ENCODE results near the gene MCRIP1. TPM values are rescaled to one million over a fixed set of nuclear protein-coding genes. Genes with fewer than 3 reads are reported as not detected.

MCRIP1 gene
- total RNA-seq, 1 experiment from 2014 or later: 126 TPM

DNA sequence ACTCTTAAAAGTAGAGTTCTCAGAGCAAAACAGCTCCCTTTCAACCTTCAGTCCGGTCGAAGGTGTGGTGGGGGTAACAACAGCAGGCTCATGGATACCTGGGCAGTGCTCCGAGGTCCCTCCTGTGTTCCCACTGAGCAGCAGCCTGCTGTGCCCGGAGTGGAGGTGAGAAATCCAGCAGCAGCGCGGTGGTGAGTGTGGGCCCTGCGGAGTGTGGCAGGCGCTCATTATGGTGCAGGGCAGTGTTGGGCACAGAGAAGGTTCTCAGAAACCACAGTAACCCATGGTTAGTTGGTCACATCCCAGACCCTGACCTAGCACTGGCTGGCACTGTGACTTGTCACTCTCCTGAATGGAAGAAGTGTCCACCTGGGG, 32.3 kb upstream of the MCRIP1 start (continued):
- TF ChIP-seq OVOL2 (CRISPR knock-in tag; IDR thresholded peaks at IDR 0.05; ENCODE audit: borderline replicate concordance) (no peak), TP53 (CRISPR knock-in tag; IDR thresholded peaks at IDR 0.05) (no peak), ZNF317 (CRISPR knock-in tag; IDR thresholded peaks at IDR 0.05; ENCODE audit: borderline replicate concordance, low read depth) (no peak), RORB (CRISPR knock-in tag; IDR thresholded peaks at IDR 0.05) (no peak)
- TF ChIP-seq, protein P1, sequence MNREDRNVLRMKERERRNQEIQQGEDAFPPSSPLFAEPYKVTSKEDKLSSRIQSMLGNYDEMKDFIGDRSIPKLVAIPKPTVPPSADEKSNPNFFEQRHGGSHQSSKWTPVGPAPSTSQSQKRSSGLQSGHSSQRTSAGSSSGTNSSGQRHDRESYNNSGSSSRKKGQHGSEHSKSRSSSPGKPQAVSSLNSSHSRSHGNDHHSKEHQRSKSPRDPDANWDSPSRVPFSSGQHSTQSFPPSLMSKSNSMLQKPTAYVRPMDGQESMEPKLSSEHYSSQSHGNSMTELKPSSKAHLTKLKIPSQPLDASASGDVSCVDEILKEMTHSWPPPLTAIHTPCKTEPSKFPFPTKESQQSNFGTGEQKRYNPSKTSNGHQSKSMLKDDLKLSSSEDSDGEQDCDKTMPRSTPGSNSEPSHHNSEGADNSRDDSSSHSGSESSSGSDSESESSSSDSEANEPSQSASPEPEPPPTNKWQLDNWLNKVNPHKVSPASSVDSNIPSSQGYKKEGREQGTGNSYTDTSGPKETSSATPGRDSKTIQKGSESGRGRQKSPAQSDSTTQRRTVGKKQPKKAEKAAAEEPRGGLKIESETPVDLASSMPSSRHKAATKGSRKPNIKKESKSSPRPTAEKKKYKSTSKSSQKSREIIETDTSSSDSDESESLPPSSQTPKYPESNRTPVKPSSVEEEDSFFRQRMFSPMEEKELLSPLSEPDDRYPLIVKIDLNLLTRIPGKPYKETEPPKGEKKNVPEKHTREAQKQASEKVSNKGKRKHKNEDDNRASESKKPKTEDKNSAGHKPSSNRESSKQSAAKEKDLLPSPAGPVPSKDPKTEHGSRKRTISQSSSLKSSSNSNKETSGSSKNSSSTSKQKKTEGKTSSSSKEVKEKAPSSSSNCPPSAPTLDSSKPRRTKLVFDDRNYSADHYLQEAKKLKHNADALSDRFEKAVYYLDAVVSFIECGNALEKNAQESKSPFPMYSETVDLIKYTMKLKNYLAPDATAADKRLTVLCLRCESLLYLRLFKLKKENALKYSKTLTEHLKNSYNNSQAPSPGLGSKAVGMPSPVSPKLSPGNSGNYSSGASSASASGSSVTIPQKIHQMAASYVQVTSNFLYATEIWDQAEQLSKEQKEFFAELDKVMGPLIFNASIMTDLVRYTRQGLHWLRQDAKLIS (CRISPR knock-in tag; IDR thresholded peaks at IDR 0.05; ENCODE audit: borderline replicate concordance): no peak

DNA sequence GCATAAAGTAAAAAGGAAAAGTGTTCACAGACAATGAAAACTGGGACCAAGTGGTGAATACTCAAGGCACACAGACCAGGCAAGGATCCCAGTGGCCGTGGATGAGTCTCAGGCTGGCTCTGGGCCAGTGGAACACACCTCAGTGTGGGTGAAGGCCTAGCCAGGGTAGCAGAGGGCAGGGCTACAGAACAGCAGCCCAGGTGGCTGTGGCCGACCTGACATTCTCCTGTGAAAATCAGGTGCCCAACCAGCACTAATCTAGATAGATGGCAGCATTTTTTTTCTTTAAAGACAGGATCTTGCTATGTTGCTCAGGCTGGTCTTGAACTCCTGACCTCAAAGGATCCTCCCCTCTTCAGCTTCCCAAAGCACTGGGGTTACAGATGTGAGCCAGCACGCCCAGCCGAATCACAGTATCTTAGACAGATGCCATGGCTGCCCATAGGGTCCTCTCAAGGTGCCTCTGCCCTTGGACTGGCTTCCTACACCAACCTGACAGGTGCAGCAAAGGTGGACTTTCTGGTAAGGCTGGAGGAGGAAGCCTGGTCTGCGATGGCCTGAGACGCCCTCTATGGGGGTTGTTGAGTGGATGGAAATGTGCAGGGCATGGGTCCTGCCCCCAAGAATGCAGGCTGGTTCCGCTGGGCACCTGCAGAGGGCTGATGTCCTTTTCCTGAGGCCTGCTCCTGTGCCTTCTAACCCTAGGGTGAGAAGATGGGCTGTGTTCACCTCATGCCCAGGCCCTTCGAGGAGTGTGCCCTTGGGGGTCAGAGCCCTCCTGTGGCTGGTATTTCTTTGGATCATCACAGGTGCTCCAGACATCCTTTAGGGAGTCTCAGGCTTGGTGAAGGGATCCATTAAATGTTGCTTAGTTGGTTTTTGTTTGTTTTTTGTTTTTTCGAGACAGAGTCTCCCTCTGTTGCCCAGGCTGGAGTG, 31.0 kb upstream of the MCRIP1 start:
- CTCF ChIA-PET: interaction anchor here (0.9 kb wide), 1 partner anchor 42 kb away, joined by 3 read pairs; no protein-coding TSS in a partner anchor

DNA sequence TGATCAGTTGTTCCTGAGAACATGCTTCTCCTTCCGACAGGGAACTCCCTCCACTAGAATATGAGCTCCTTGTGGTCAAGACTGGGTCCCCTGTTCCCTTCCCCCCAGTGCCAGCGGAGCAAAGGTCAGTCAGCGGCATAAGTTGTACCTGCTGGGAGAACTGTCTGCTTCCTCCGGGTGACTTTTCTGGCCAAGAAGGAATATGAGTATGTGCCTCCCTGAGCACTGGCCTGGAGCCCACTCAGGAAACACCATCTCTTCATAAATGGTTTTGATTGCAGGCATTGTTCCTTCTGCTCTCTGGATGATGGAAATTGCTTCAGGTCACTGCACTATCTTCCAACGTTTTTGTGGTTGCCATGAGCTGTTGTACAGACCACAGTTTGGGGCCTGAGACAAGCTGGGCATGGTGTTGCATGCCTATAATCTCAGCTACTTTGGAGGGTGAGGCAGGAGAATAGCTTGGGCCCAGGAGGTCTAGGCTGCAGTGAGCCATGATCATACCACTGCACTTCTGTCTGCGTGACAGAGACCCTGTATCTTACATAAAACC, 30.1 kb upstream of the MCRIP1 start:
- DNase-seq (ENCODE audit: low spot score) (no peak), ATAC-seq (no peak)
- peak overlapping the region; percentile 95 for H3K27ac Mint-ChIP-seq
- no peaks in the 10 kb centered on the region; the same call in 1 of the 2 replicates for H3K27me3 Mint-ChIP-seq (ENCODE audit: low read depth)
- H3K4me3 Mint-ChIP-seq: peak overlapping the region; percentile 72
- POLR2A ChIA-PET: no interaction called here
- no peaks in the 10 kb centered on the region for H3K9me3 Mint-ChIP-seq
- CTCF ChIA-PET: interaction anchor here (0.9 kb wide), 1 partner anchor 41 kb away, joined by 3 read pairs; no protein-coding TSS in a partner anchor
- H3K4me1 Mint-ChIP-seq: peaks cover 33% of the 10 kb centered on the region
- peaks cover 24% of the 10 kb centered on the region for H3K36me3 Mint-ChIP-seq
- TF ChIP-seq SMAD4 (CRISPR knock-in tag; IDR thresholded peaks at IDR 0.05): no peak
- TF ChIP-seq FOXJ3 (CRISPR knock-in tag; IDR thresholded peaks at IDR 0.05; ENCODE audit: borderline replicate concordance): no peak
- TF ChIP-seq ESRRA (CRISPR knock-in tag; IDR thresholded peaks at IDR 0.05; ENCODE audit: borderline replicate concordance): no peak
- no peak for TF ChIP-seq TP53 (CRISPR knock-in tag; IDR thresholded peaks at IDR 0.05)
- TF ChIP-seq NFE2L1 (CRISPR knock-in tag; IDR thresholded peaks at IDR 0.05): no peak
- TF ChIP-seq, protein P2, sequence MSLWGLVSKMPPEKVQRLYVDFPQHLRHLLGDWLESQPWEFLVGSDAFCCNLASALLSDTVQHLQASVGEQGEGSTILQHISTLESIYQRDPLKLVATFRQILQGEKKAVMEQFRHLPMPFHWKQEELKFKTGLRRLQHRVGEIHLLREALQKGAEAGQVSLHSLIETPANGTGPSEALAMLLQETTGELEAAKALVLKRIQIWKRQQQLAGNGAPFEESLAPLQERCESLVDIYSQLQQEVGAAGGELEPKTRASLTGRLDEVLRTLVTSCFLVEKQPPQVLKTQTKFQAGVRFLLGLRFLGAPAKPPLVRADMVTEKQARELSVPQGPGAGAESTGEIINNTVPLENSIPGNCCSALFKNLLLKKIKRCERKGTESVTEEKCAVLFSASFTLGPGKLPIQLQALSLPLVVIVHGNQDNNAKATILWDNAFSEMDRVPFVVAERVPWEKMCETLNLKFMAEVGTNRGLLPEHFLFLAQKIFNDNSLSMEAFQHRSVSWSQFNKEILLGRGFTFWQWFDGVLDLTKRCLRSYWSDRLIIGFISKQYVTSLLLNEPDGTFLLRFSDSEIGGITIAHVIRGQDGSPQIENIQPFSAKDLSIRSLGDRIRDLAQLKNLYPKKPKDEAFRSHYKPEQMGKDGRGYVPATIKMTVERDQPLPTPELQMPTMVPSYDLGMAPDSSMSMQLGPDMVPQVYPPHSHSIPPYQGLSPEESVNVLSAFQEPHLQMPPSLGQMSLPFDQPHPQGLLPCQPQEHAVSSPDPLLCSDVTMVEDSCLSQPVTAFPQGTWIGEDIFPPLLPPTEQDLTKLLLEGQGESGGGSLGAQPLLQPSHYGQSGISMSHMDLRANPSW (CRISPR knock-in tag; conservative IDR thresholded peaks at IDR 0.05; ENCODE audit: low read depth): no peak
- TF ChIP-seq ZNF138 (CRISPR knock-in tag; conservative IDR thresholded peaks at IDR 0.05): no peak
- no peak for TF ChIP-seq ATF1 (CRISPR knock-in tag; IDR thresholded peaks at IDR 0.05)
- no peak for TF ChIP-seq ZNF263 (CRISPR knock-in tag; IDR thresholded peaks at IDR 0.05; ENCODE audit: low read depth)
- TF ChIP-seq, protein P3, sequence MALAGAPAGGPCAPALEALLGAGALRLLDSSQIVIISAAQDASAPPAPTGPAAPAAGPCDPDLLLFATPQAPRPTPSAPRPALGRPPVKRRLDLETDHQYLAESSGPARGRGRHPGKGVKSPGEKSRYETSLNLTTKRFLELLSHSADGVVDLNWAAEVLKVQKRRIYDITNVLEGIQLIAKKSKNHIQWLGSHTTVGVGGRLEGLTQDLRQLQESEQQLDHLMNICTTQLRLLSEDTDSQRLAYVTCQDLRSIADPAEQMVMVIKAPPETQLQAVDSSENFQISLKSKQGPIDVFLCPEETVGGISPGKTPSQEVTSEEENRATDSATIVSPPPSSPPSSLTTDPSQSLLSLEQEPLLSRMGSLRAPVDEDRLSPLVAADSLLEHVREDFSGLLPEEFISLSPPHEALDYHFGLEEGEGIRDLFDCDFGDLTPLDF (CRISPR knock-in tag; IDR thresholded peaks at IDR 0.05): no peak
- TF ChIP-seq, protein P4, sequence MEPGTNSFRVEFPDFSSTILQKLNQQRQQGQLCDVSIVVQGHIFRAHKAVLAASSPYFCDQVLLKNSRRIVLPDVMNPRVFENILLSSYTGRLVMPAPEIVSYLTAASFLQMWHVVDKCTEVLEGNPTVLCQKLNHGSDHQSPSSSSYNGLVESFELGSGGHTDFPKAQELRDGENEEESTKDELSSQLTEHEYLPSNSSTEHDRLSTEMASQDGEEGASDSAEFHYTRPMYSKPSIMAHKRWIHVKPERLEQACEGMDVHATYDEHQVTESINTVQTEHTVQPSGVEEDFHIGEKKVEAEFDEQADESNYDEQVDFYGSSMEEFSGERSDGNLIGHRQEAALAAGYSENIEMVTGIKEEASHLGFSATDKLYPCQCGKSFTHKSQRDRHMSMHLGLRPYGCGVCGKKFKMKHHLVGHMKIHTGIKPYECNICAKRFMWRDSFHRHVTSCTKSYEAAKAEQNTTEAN (CRISPR knock-in tag; IDR thresholded peaks at IDR 0.05): no peak
- TF ChIP-seq NR2C2 (CRISPR knock-in tag; IDR thresholded peaks at IDR 0.05): no peak

More for the DNA sequence above, 31.0 kb upstream of the MCRIP1 start:
- peak overlapping the region; percentile 34; the same call in 1 of the 2 replicates for H3K27ac Mint-ChIP-seq
- TF ChIP-seq OVOL2 (CRISPR knock-in tag; IDR thresholded peaks at IDR 0.05; ENCODE audit: borderline replicate concordance): no peak
- TF ChIP-seq, protein P5, sequence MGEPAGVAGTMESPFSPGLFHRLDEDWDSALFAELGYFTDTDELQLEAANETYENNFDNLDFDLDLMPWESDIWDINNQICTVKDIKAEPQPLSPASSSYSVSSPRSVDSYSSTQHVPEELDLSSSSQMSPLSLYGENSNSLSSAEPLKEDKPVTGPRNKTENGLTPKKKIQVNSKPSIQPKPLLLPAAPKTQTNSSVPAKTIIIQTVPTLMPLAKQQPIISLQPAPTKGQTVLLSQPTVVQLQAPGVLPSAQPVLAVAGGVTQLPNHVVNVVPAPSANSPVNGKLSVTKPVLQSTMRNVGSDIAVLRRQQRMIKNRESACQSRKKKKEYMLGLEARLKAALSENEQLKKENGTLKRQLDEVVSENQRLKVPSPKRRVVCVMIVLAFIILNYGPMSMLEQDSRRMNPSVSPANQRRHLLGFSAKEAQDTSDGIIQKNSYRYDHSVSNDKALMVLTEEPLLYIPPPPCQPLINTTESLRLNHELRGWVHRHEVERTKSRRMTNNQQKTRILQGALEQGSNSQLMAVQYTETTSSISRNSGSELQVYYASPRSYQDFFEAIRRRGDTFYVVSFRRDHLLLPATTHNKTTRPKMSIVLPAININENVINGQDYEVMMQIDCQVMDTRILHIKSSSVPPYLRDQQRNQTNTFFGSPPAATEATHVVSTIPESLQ (CRISPR knock-in tag; IDR thresholded peaks at IDR 0.05): no peak
- H3K9me3 Mint-ChIP-seq: no peaks in the 10 kb centered on the region
- H3K27me3 Mint-ChIP-seq (ENCODE audit: low read depth): no peaks in the 10 kb centered on the region; the same call in 1 of the 2 replicates
- no peak overlapping the region; the same call in 1 of the 2 replicates for H3K4me3 Mint-ChIP-seq
- POLR2A ChIA-PET: no interaction called here
- H3K4me1 Mint-ChIP-seq: peaks cover 33% of the 10 kb centered on the region
- peaks cover 24% of the 10 kb centered on the region for H3K36me3 Mint-ChIP-seq
- ATAC-seq: no peak
- no peak for DNase-seq (ENCODE audit: low spot score)
